Retinal pigment epithelial cell (primary cell): Measurements from ENCODE around the gene DNAJB1.

Experiments used
- DNase-seq: peaks from one replicate; pipeline ENCODE4 v3.0.0-alpha.2; 2010; ENCODE audit warnings: low read depth
- H3K4me3 ChIP-seq: 2 replicates; pipeline ENCODE4 v1.5.1; 2011; ENCODE audit warnings: mild to moderate bottlenecking, low read length, control low read depth, moderate library complexity
- CTCF ChIP-seq: conservative IDR thresholded peaks from 2 replicates; pipeline ENCODE4 v1.5.1; 2011; ENCODE audit warnings: low read depth, low read length, control low read depth, inconsistent platforms

DNAJB1 gene

GRCh38 chr19:14540741-14541525 lies 22.7 kb upstream of the DNAJB1 start:
- no peak for DNase-seq
- TF ChIP-seq CTCF: no peak
- H3K4me3 ChIP-seq: no peak overlapping the region

GRCh38 chr19:14536926-14537692 lies 18.9 kb upstream of the DNAJB1 start:
- peak overlapping the region; percentile 29 for H3K4me3 ChIP-seq
- no peak for TF ChIP-seq CTCF
- no peak for DNase-seq

- TF ChIP-seq CTCF: no peak
- no peak for DNase-seq
- no peak overlapping the region for H3K4me3 ChIP-seq
Measured at GRCh38 chr19:14533450-14533849, 15.3 kb upstream of the DNAJB1 start.

GRCh38 chr19:14530506-14530905 lies 12.3 kb upstream of the DNAJB1 start:
- no peak for DNase-seq
- TF ChIP-seq CTCF: no peak
- peak overlapping the region; percentile 84 for H3K4me3 ChIP-seq

GRCh38 chr19:14530005-14530348 lies 11.8 kb upstream of the DNAJB1 start:
- peak overlapping the region; percentile 84 for H3K4me3 ChIP-seq
- no peak for TF ChIP-seq CTCF
- no peak for DNase-seq

GRCh38 chr19:14529254-14530004 lies 11.2 kb upstream of the DNAJB1 start, which contains the start of gene TECR:
Gene TECR (plus strand): TSS chr19:14529594. CDS start chr19:14529697, 103 bp downstream.
- peak within 1 kb of the TSS; percentile 84 for H3K4me3 ChIP-seq
- DNase-seq: peak; percentile 99
- no peak for TF ChIP-seq CTCF
